ENCODE results near the gene OVOL1. TPM values are rescaled to one million over a fixed set of nuclear protein-coding genes. Genes with fewer than 3 reads are reported as not detected.

The OVOL1 gene
- total and polyA plus RNA-seq, 2 of the 13 experiments (the other 11 are each of a cell fraction or from before 2014, with no cell fraction given) = 0.01 TPM; not detected in 1

GRCh38 chr11:65810046-65810868 is 23.4 kb downstream of the OVOL1 start:
- Histone ChIP-seq H3K9ac (ENCODE audit: insufficient read depth, low read depth, low read length) (no peak overlapping the region), H3K4me1 (ENCODE audit: insufficient read depth, low read length) (no peaks in the 10 kb centered on the region), H3K27me3 (ENCODE audit: control insufficient read depth in 1 of 2, insufficient read depth in 2 of 2, low read length in 2 of 2) (peaks cover 11 to 60% of the 10 kb centered on the region in 2 experiments; a peak in 4 of 5 replicates), H4K20me1 (ENCODE audit: insufficient read depth, low read length) (no peaks in the 10 kb centered on the region), H3K79me2 (ENCODE audit: insufficient read depth, low read length) (no peaks in the 10 kb centered on the region), H2AFZ (ENCODE audit: low read length) (no peak overlapping the region), H3K4me3 (replicated peaks in 1 of 3; ENCODE audit: insufficient read depth in 1 of 3, low read depth in 2 of 3, low read length in 3 of 3) (no peak overlapping the region), H3K36me3 (replicated peaks in 1 of 2; ENCODE audit: control insufficient read depth in 1 of 2, insufficient read depth in 2 of 2, low read length in 2 of 2) (no peaks in the 10 kb centered on the region), H3K27ac (ENCODE audit: extremely low read length, insufficient read depth, low read length) (no peak overlapping the region), H3K9me3 (ENCODE audit: low read length) (no peaks in the 10 kb centered on the region), H3K4me2 (ENCODE audit: low read depth, low read length) (no peak overlapping the region)
- ATAC-seq (peak; percentile 66), FAIRE-seq (no peak), DNase-seq (ENCODE audit: low spot score) (peak; percentile 27)
- no TSS peak for BruUV-seq (replicated peaks)
- intact Hi-C loops (cut with micrococcal nuclease; ENCODE audit: unreplicated experiment) = no loop called here
- POLR2A ChIA-PET = interaction anchor here (0.9 kb wide), 1 partner anchor 98 kb away, joined by 3 read pairs; the partner anchor contains the start of gene KAT5
- TF ChIP-seq ZNF672 (CRISPR knock-in tag; IDR thresholded peaks at IDR 0.05) (no peak), MNT (IDR thresholded peaks at IDR 0.05) (peak; percentile 62), STAG1 (CRISPR knock-in tag; IDR thresholded peaks at IDR 0.05) (peak; percentile 63), GMEB2 (CRISPR knock-in tag; IDR thresholded peaks at IDR 0.05; ENCODE audit: low read depth) (no peak), ZNF282 (IDR thresholded peaks at IDR 0.05; ENCODE audit: partially characterized antibody) (no peak), IKZF4 (CRISPR knock-in tag; IDR thresholded peaks at IDR 0.05; ENCODE audit: borderline replicate concordance, low read depth, not compliant biosample characterization) (no peak), JDP2 (CRISPR knock-in tag; IDR thresholded peaks at IDR 0.05; ENCODE audit: borderline replicate concordance) (no peak), ZSCAN25 (CRISPR knock-in tag; IDR thresholded peaks at IDR 0.05) (no peak), SPEN (CRISPR knock-in tag; IDR thresholded peaks at IDR 0.05; ENCODE audit: low read depth) (no peak), CTCF (CRISPR knock-in tag; IDR thresholded peaks at IDR 0.05) (peak; percentile 56), TARDBP (CRISPR knock-in tag; IDR thresholded peaks at IDR 0.05) (0 out of 2 replicates have a peak, but pooled peaks have one; percentile 13), ZNF782 (CRISPR knock-in tag; IDR thresholded peaks at IDR 0.05; ENCODE audit: borderline replicate concordance) (no peak), NONO (IDR thresholded peaks at IDR 0.05) (no peak), NONO (CRISPR knock-in tag; conservative IDR thresholded peaks at IDR 0.05) (0 out of 2 replicates have a peak, but pooled peaks have one; percentile 34), CAMTA2 (CRISPR knock-in tag; IDR thresholded peaks at IDR 0.05; ENCODE audit: borderline replicate concordance) (no peak)
- CTCF ChIA-PET (ENCODE audit: low intra/inter-chr PET ratio, low total read pairs) = interaction anchor here (1.1 kb wide), 1 partner anchor 75 kb away, joined by 3 read pairs; no protein-coding TSS in a partner anchor
- in situ Hi-C loops (cut with HindIII; ENCODE audit: extremely low pct_ligation_motif_present, low pct_unique_long_range_greater_than_20kb) = loop anchor here (10.0 kb wide), 1 partner anchor 95 kb away; the partner anchor contains the start of gene KAT5
- 74% methylated on average over 23 of the region's 23 CpGs for WGBS (ENCODE audit: low lambda C conversion rate)

Measured in HepG2 (cell line).